ENCODE measurements around the gene NAALADL2.

The NAALADL2 gene

GRCh38 chr3:174891524-174892203 lies 32.5 kb downstream of the NAALADL2 start:
- DNase-seq: no peak

GRCh38 chr3:174907027-174907426 lies 47.9 kb downstream of the NAALADL2 start:
- no peak for DNase-seq

- DNase-seq: no peak
Measured at GRCh38 chr3:174907628-174908407, 48.7 kb downstream of the NAALADL2 start.

DNA sequence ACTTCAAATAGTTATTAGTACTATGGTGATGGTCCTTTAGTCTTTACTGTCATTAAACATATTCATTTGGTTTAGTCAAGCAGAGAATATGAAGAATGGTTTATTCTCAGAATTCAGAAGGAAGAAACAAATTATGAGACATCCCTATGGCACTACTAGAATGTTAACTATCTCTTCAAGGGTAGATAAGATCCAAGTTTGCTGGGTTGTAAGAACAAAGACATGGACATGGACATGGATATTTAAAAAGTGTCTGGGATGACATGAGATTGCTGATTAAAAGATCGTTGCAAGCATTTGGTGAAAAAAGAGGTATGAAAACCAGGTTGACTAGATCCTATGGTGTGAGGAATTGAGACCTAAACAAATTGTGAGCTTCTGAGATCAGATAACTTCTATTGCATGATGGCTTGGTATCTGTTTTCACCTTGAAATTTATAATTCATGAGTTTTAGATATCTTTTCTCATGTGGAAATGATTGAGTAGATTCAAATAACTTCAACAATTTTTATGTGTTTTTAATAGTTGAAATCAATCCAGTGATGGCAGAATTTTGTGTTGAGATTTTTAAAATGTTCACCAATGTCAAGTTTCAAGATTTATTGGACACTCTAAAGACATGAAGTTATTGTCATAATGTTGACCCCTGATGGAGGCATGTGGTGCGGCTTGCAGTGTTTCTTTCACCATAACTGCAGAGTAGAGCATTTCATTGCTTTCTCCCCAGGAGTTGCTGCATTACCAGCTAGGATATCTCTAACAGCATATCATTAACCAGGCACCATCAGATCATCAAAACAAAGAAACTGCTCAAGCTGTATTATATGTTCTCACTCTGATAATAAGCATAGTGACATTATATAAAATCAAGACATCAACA lies 72.6 kb downstream of the NAALADL2 start:
- no peak for DNase-seq

DNA sequence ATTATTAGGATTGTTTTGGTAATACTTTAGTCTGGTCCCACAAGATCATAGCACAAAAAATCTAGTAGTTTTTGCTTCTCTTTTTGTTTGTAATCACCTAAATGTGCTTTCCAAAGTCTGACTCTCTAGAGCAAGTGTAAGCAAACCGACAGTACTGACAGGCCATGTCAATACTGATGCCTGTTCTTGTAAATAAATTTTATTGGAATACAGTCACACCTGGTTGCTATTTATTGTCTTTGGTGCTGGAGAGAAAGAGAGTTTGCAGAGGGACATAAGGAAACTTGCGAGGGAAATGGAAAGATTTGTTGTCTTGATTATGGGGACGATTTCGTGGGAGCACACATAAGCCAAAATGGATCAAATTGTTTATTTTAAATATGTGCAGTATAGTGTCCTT lies 77.5 kb downstream of the NAALADL2 start:
- no peak for DNase-seq

DNA sequence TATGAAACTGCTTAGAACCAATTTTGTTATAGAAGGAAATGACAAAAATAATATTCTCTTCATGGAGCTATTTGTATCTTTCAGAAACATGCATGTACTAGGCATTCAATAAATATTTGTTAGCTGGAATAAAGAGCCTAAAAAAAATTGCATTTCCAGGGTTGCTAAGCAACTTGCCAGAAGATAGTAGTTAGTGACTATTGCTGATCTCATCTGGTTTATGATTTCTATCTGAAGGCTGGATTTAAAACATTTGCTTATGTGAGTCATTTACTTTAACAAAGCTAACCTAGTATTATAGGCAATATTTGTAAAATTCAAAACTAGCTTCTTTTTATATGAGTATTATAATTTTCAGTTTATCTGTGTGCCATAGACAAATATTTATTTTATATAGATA lies 78.3 kb downstream of the NAALADL2 start:
- no peak for DNase-seq

DNA sequence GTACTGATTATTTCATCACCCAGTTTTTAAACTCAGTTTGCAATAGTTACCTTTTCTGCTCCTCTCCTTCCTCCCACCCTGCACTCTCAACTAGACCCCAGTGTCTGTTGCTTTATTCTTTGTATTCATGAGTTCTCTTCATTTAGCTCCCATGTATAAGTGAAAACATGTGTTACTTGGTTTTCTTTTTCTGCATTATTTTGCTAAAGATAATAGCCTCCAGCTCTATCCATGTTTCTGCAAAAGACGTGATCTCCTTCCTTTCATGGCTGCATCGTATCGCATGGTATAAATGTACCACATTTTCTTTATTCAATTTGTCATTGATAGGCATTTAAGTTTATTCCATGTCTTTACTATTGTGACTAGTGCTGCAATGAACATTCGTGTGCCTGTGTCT lies 79.0 kb downstream of the NAALADL2 start:
- DNase-seq: no peak

GRCh38 chr3:174940151-174940550 lies 81.0 kb downstream of the NAALADL2 start:
- DNase-seq: no peak

DNA sequence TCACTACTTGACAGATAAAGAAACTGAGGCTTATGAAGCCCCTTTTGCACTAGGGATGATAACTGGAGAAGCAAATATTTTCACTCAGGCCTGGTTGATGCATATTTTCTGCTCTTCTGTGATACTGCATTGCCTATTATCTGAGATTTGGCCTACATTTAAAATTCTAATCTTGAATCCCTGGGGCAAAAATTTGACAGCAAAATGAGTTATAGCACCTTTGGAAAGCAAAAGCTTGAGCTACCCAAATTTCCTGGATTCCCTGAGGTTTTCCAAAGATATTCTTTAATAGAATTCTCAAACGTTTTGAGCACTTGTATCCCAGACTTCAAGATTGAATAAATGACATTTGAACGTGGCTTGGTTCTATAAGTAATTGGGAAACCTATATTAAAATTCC lies 86.1 kb downstream of the NAALADL2 start:
- no peak for DNase-seq

- DNase-seq: no peak
Measured at GRCh38 chr3:174945951-174946350, 86.8 kb downstream of the NAALADL2 start.

GRCh38 chr3:174949523-174949922 lies 90.4 kb downstream of the NAALADL2 start:
- DNase-seq: no peak

DNA sequence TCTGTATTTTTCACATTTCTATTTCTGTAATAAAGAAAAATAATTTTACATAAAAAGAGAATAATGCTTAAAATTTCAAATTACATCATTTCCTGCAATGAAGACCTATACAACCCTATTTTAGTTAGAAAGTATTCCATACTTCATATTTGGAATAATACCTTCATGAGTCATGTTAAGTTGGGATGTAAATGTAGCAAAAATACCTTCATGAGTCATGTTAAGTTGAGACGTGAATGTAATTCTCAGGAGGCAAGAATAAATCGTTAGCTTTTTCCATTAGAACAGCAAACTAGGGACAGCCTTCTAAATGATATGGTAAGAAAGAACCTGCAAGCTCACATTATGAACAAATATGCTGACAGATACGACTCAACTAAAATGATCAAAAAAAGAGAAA lies 91.9 kb downstream of the NAALADL2 start:
- DNase-seq: no peak

DNA sequence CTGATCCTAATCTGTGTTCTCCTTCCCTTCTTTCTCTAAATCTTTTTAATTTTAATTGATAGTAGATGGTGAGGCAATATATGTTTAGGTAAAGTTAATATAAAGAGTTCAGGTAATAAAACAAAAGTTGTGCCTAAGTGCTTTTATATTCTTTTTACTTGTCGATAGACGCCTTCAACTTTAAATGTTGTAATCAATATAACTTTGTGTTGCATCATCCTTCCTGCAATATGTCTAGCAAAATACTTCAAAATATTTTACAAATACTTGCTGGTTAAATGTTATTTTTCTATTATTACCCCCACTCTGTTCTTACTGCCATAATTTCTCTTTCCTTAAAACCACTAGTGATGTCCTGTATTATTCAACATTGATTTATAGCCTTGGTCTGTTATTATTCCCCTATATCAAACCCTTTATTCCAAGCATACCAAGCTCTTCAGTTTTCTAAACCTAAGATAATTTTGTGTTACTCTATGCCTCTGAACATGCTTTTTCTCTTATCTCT lies 92.4 kb downstream of the NAALADL2 start:
- DNase-seq: no peak

GRCh38 chr3:174953068-174953467 lies 93.9 kb downstream of the NAALADL2 start:
- DNase-seq: no peak

GRCh38 chr3:174955513-174956016 lies 96.4 kb downstream of the NAALADL2 start:
- no peak for DNase-seq

GRCh38 chr3:174957081-174957480 lies 97.9 kb downstream of the NAALADL2 start:
- no peak for DNase-seq

DNA sequence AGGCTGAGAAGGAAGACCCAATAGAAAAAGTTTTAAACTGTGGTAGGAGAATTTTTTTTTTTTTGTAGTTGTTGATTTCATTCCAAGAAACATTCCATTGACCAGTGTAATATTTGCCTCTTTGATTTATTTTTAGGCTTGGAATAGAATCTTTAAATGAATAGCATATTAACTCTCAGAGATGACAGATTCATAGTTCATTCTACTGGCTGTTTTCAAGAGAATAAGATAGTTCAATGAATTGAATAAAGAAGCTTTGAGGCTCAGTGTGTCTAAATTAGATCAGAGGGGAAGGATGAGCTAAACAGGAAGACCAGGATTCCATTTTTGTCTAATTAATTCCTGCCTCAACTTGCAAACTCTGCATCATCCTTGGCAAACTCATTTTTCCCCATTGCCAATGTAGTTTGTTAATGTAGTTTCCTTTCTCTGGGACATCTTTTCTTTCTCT lies 98.4 kb downstream of the NAALADL2 start:
- no peak for DNase-seq

GRCh38 chr3:174958671-174959328 lies 99.7 kb downstream of the NAALADL2 start:
- DNase-seq: no peak

GRCh38 chr3:174959556-174960065 lies 100.5 kb downstream of the NAALADL2 start:
- DNase-seq: no peak

DNA sequence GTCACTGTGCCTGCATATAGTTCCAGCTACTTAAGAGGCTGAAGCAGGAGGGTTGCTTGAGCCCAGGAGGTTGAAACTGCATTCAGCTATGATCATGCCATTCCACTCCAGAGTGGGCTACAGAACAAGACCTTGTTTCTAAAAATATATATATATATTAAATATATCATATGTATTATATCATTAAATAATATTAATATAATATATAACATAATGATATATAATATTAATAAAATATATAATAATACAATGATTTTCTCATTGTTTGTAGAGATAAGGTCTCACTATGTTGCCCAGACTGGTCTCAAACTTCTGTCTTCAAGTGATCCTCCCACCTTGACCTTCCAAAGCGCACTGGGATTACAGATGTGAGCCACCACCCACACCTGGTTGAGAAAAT lies 101.8 kb downstream of the NAALADL2 start:
- no peak for DNase-seq

DNA sequence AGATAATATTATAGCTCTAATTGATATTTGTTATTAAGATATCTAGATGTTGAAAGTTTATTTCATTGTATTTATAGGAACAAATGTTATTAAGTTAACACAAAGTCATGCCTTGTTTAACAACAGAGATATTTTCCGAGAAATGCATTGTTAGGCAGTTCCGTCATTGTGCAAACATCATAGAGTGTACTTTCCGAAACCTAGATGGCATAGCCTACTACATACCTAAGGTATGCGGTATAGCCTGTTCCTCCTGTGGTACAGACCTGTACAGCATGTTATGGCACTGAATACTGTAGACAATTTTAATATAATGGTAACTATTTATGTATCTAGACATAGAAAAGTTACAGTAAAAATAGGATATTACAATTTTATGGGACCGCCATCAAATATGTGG lies 114.3 kb downstream of the NAALADL2 start:
- no peak for DNase-seq

DNA sequence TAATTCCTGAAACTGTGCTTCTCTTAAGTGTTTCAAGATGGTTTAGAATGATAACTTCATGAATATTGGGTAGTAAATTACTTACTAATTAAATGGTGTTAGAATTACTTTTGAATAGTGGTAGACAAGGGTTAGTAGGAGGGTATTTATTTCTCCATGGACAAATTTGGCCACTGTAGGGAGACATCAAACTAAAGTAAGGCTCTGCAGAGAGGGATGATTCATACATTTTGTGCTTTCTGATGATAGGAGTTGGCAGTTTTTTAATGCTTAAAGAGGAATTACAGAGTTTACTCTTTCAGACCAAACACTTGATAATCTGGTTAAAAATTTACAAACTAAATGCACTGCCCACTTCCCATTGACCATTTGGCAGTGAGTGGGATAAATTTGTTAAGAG lies 127.6 kb downstream of the NAALADL2 start:
- DNase-seq: no peak
